Lower lobe of right lung (tissue), 2 donors: ENCODE data around the gene PUDP. TPM values are rescaled to one million over a fixed set of nuclear protein-coding genes. Genes with fewer than 3 reads are reported as not detected.
"Not testable (repeated sequence)": the region's sequence is repeated elsewhere in the genome, so short reads cannot be mapped to it uniquely, and the experiment has no call there.

Experiments
- ATAC-seq, 2 donors: fragments of 200-7000 bp; cut with Tn5 transposase; one replicate each; pipeline ENCODE4 v1.9.1; 2020 to 2022; ENCODE audit warnings: mild to moderate bottlenecking in 2 of 2, moderate library complexity in 2 of 2
- DNase-seq: peaks from one replicate; pipeline ENCODE4 v3.0.0-alpha.2; 2020
- H3K27ac ChIP-seq: fragments of 200-600 bp; one replicate; pipeline ENCODE4 v1.8.0; 2022
- H3K27me3 ChIP-seq: fragments of 200-600 bp; one replicate; pipeline ENCODE4 v1.8.0; 2022; ENCODE audit warnings: low read depth
- H3K36me3 ChIP-seq: fragments of 200-600 bp; one replicate; pipeline ENCODE4 v1.8.0; 2022; ENCODE audit warnings: mild to moderate bottlenecking
- H3K4me1 ChIP-seq: fragments of 200-600 bp; one replicate; pipeline ENCODE4 v1.8.0; 2022
- H3K4me3 ChIP-seq: fragments of 200-600 bp; one replicate; pipeline ENCODE4 v1.8.0; 2022; ENCODE audit warnings: mild to moderate bottlenecking
- H3K9me3 ChIP-seq: fragments of 200-600 bp; one replicate; pipeline ENCODE4 v1.8.0; 2022
- intact Hi-C: fragments of 100-400 bp; cut with DNase I; formaldehyde crosslinking; loops from one replicate; pipeline ENCODE4 v1.11.0; 2022
- total RNA-seq: library from RNA; stranded (reverse); fragmentation: NEBNext Ultra II Directional; extraction: Animal tissue kit (Norgen Biotek cat#: 25700); gene quantifications from one replicate; pipeline ENCODE4 v1.2.1, GENCODE V29; 2021
- TF ChIP-seq, protein P1 (sequence below): fragments of 200-600 bp; IDR thresholded peaks from one replicate; pipeline ENCODE4 v1.8.0; 2022; ENCODE audit warnings: antibody characterized with exemption, mild to moderate bottlenecking
- donor health status: DM: no; HTN: yes; CAD: no; lungs with severe emphysema.

The PUDP gene
- total RNA-seq, 1 donor from 2014 or later, result 19.8 TPM

- no peaks in the 10 kb centered on the region for H3K4me1 ChIP-seq
- TF ChIP-seq, protein P1, sequence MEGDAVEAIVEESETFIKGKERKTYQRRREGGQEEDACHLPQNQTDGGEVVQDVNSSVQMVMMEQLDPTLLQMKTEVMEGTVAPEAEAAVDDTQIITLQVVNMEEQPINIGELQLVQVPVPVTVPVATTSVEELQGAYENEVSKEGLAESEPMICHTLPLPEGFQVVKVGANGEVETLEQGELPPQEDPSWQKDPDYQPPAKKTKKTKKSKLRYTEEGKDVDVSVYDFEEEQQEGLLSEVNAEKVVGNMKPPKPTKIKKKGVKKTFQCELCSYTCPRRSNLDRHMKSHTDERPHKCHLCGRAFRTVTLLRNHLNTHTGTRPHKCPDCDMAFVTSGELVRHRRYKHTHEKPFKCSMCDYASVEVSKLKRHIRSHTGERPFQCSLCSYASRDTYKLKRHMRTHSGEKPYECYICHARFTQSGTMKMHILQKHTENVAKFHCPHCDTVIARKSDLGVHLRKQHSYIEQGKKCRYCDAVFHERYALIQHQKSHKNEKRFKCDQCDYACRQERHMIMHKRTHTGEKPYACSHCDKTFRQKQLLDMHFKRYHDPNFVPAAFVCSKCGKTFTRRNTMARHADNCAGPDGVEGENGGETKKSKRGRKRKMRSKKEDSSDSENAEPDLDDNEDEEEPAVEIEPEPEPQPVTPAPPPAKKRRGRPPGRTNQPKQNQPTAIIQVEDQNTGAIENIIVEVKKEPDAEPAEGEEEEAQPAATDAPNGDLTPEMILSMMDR, result no peak
- no peak overlapping the region for H3K27ac ChIP-seq
- ATAC-seq (no peak), DNase-seq (no peak)
- H3K4me3 ChIP-seq, result no peak overlapping the region
- H3K27me3 ChIP-seq, result no peaks in the 10 kb centered on the region
- no peaks in the 10 kb centered on the region for H3K9me3 ChIP-seq
- no peaks in the 10 kb centered on the region for H3K36me3 ChIP-seq
- intact Hi-C loops, result no loop called here
These were observed 95.4 kb downstream of the PUDP start for GRCh38 chrX:7052541-7052940.

GRCh38 chrX:7050271-7050670 is 97.7 kb downstream of the PUDP start:
- intact Hi-C loops, result no loop called here
- TF ChIP-seq, protein P1, result no peak
- H3K27me3 ChIP-seq, result no peaks in the 10 kb centered on the region
- H3K9me3 ChIP-seq, result no peaks in the 10 kb centered on the region
- no peaks in the 10 kb centered on the region for H3K36me3 ChIP-seq
- H3K4me3 ChIP-seq, result no peak overlapping the region
- H3K4me1 ChIP-seq, result no peaks in the 10 kb centered on the region
- H3K27ac ChIP-seq, result no peak overlapping the region
- no peak for DNase-seq
- ATAC-seq, result no peak

- H3K4me1 ChIP-seq, result no peaks in the 10 kb centered on the region
- H3K36me3 ChIP-seq, result no peaks in the 10 kb centered on the region
- no peaks in the 10 kb centered on the region for H3K27me3 ChIP-seq
- intact Hi-C loops, result no loop called here
- H3K27ac ChIP-seq, result no peak overlapping the region
- TF ChIP-seq, protein P1, result no peak
- H3K9me3 ChIP-seq, result no peaks in the 10 kb centered on the region
- H3K4me3 ChIP-seq, result no peak overlapping the region
- DNase-seq (no peak), ATAC-seq (no peak)
These were observed 100.0 kb downstream of the PUDP start for GRCh38 chrX:7047951-7048350.

DNA sequence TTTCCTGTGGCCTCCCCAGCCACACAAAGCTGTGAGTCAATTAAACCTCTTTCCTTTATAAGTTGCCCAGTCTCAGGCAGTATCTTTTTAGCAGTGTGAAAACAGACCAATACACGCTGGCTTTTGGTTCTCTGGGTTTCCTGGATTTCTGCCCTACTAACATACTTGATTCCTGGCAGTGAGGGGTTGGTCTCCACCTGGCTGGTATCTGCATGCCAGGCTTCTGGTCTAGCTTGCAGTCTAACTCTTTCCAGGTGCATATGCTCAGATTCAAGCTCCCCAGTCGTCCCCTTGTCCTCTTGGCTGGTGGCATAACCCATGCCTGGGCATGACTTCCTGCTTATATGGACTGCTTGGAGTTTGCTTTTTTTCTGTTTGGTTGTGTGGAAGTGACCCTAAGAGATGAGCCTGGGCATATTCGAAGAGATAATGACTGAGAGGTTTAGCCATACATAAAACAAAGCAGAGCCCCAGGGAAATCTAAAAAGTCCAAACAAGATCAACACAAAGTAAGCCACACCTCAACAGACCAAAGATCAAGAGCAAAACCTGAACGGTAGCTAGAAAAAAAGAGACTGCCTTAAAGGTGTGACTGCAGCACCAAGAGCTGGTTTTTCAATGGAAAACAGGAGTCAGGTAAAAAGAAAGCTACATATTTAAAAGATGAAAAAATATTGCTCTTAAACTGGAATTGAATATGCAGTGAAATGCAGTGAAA is 102.6 kb downstream of the PUDP start:
- TF ChIP-seq, protein P1, result no peak
- ATAC-seq (no peak), DNase-seq (no peak)
- intact Hi-C loops, result no loop called here
- Histone ChIP-seq H3K36me3 (no peaks in the 10 kb centered on the region), H3K27ac (no peak overlapping the region), H3K9me3 (no peaks in the 10 kb centered on the region), H3K27me3 (no peaks in the 10 kb centered on the region), H3K4me3 (no peak overlapping the region), H3K4me1 (no peaks in the 10 kb centered on the region)

DNA sequence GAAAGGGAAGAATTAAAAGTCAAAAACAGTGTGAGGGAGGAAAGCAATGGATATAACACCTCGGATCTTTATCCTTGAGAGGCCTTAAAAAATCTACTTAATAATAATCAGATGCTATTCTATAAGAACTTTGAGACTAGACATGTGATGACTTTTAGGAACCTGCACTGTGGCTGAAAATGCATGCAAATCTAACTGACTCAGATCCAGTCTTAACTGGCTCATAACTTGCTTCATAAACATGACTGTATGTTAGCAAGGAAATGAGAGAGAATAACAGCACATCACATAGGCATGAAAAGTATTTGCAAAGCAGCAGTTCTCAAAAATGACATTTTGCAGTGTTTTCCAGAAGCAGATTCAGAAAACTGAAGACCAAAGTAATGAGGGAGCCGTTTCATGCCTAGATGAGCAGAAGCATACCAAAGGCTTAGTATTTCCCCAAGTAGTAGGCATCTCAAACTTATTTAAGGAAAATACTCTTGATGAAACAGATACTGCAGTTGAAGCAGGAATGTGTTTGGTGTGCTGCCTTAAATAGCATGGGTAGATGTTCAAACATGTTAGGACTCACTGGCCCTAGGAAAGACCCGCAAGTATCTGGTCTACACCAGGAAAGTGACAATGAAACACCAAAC is 104.0 kb downstream of the PUDP start:
- H3K27ac ChIP-seq, H3K4me1 ChIP-seq, H3K36me3 ChIP-seq, H3K9me3 ChIP-seq, DNase-seq, ATAC-seq, intact Hi-C loops, H3K27me3 ChIP-seq, H3K4me3 ChIP-seq: not testable (repeated sequence)

- intact Hi-C loops, result no loop called here
- TF ChIP-seq, protein P1, result no peak
- Histone ChIP-seq H3K27ac (no peak overlapping the region), H3K36me3 (no peaks in the 10 kb centered on the region), H3K27me3 (no peaks in the 10 kb centered on the region), H3K4me1 (no peaks in the 10 kb centered on the region), H3K9me3 (no peaks in the 10 kb centered on the region), H3K4me3 (no peak overlapping the region)
- DNase-seq (no peak), ATAC-seq (no peak)
These were observed 119.7 kb downstream of the PUDP start for GRCh38 chrX:7028246-7028645.
